ENCODE measurements around the gene ST6GAL2.

The ST6GAL2 gene

GRCh38 chr2:106851087-106851874 is 34.7 kb downstream of the ST6GAL2 start:
- H3K27ac ChIP-seq (replicated peaks) = no peak overlapping the region
- no peak overlapping the region for H3K4me3 ChIP-seq (replicated peaks; ENCODE audit: insufficient read depth, low read length)
- TF ChIP-seq GABPA (IDR thresholded peaks at IDR 0.05; ENCODE audit: low read depth) (no peak), REST (IDR thresholded peaks at IDR 0.05; ENCODE audit: insufficient replicate concordance, low read depth) (no peak), CTCF (IDR thresholded peaks at IDR 0.05; ENCODE audit: insufficient read depth, low read length) (no peak), SPI1 (IDR thresholded peaks at IDR 0.05; ENCODE audit: borderline replicate concordance, low read depth) (no peak), POLR2AphosphoS5 (IDR thresholded peaks at IDR 0.05; ENCODE audit: low read depth) (no peak)
- no peak for DNase-seq (ENCODE audit: low read depth in 1 of 2, low spot score in 1 of 2)
- H3K27me3 ChIP-seq (ENCODE audit: insufficient read depth, poor library complexity, severe bottlenecking) = peaks cover 2% of the 10 kb centered on the region

- Histone ChIP-seq H3K4me3 (replicated peaks; ENCODE audit: insufficient read depth, low read length) (no peak overlapping the region), H3K27ac (replicated peaks) (no peak overlapping the region), H3K27me3 (ENCODE audit: insufficient read depth, poor library complexity, severe bottlenecking) (peaks cover 2% of the 10 kb centered on the region)
- DNase-seq (ENCODE audit: low read depth in 1 of 2, low spot score in 1 of 2) = no peak
- TF ChIP-seq CTCF (IDR thresholded peaks at IDR 0.05; ENCODE audit: insufficient read depth, low read length) (no peak), REST (IDR thresholded peaks at IDR 0.05; ENCODE audit: insufficient replicate concordance, low read depth) (no peak), GABPA (IDR thresholded peaks at IDR 0.05; ENCODE audit: low read depth) (no peak), SPI1 (IDR thresholded peaks at IDR 0.05; ENCODE audit: borderline replicate concordance, low read depth) (no peak), POLR2AphosphoS5 (IDR thresholded peaks at IDR 0.05; ENCODE audit: low read depth) (no peak)
These were observed 36.7 kb downstream of the ST6GAL2 start for GRCh38 chr2:106849253-106849652.

- no peak overlapping the region for H3K4me3 ChIP-seq (replicated peaks; ENCODE audit: insufficient read depth, low read length)
- H3K27me3 ChIP-seq (ENCODE audit: insufficient read depth, poor library complexity, severe bottlenecking) = no peaks in the 10 kb centered on the region
- TF ChIP-seq POLR2AphosphoS5 (IDR thresholded peaks at IDR 0.05; ENCODE audit: low read depth) = no peak
- no peak for TF ChIP-seq CTCF (IDR thresholded peaks at IDR 0.05; ENCODE audit: insufficient read depth, low read length)
- TF ChIP-seq GABPA (IDR thresholded peaks at IDR 0.05; ENCODE audit: low read depth) = no peak
- TF ChIP-seq SPI1 (IDR thresholded peaks at IDR 0.05; ENCODE audit: borderline replicate concordance, low read depth) = no peak
- no peak for TF ChIP-seq REST (IDR thresholded peaks at IDR 0.05; ENCODE audit: insufficient replicate concordance, low read depth)
- no peak for DNase-seq (ENCODE audit: low read depth in 1 of 2, low spot score in 1 of 2)
- H3K27ac ChIP-seq (replicated peaks) = no peak overlapping the region
These were observed 38.6 kb downstream of the ST6GAL2 start for GRCh38 chr2:106847366-106847765.
